Central memory CD8-positive, alpha-beta T cell (primary cell): ENCODE measurements around the gene TEKTIP1.
"Not testable (repeated sequence)": the region's sequence is repeated elsewhere in the genome, so short reads cannot be mapped to it uniquely, and the experiment has no call there.

ENCODE experiments used
- ATAC-seq: fragments of 150-1000 bp; cut with Tn5 transposase; replicated peaks from 2 replicates; pipeline ENCODE4 v1.10.0; 2022; ENCODE audit warnings: mild to moderate bottlenecking, moderate FRiP score, moderate number of reproducible peaks; ENCODE audit not compliant: poor library complexity, severe bottlenecking; ENCODE audit errors: extremely low read depth
- DNase-seq, 2 donors: peaks; one replicate each; pipeline ENCODE4 v3.0.0; 2021; ENCODE audit warnings: low spot score in 2 of 2
- H3K27ac Mint-ChIP-seq: one replicate; pipeline ENCODE4 v1.8.0; 2022; ENCODE audit warnings: low read depth, mild to moderate bottlenecking, moderate library complexity, mixed read lengths
- H3K27me3 Mint-ChIP-seq: one replicate; pipeline ENCODE4 v1.8.0; 2022; ENCODE audit warnings: mixed read lengths
- H3K36me3 Mint-ChIP-seq: one replicate; pipeline ENCODE4 v1.8.0; 2022; ENCODE audit warnings: mild to moderate bottlenecking, moderate library complexity, mixed read lengths; ENCODE audit not compliant: insufficient read depth
- H3K4me1 Mint-ChIP-seq: one replicate; pipeline ENCODE4 v1.8.0; 2022; ENCODE audit warnings: mixed read lengths
- H3K4me3 Mint-ChIP-seq: one replicate; pipeline ENCODE4 v1.8.0; 2022; ENCODE audit warnings: mild to moderate bottlenecking, moderate library complexity, mixed read lengths
- H3K9me3 Mint-ChIP-seq: one replicate; pipeline ENCODE4 v1.8.0; 2022; ENCODE audit warnings: mixed read lengths

The TEKTIP1 gene

DNA sequence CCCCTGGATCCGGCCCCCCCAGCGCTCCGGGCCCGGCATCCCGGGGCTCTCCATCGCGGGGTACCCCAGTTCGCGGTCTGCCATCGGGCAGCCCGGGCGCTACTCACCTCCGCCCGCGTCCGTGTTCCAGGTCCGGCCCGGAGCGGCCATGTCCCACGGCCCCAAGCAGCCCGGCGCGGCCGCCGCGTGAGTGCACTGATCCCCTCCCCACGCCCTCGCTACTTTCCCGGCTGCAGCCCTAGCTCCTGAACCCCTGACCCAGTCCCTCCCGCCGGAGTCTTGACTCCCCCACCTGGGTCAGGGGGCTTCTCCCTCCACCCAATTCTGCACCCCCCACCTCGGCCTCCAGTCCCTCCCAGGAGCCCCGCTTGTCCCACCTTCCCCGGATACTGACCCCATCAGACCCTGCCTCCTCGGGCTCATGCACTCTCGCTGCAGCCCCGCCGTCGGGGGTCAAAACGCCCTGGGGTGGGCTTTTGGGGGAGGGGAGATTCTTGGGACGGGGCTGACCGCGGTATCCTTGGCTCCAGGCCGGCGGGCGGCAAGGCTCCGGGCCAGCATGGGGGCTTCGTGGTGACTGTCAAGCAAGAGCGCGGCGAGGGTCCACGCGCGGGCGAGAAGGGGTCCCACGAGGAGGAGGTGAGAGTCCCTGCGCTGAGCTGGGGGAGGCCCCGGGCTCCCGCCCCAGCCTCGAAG lies 34.3 kb downstream of the TEKTIP1 start:
- peak in 1 of 2 donors; percentile 31 for DNase-seq
- H3K9me3 Mint-ChIP-seq = no peaks in the 10 kb centered on the region
- no peaks in the 10 kb centered on the region for H3K4me1 Mint-ChIP-seq
- H3K36me3 Mint-ChIP-seq = peaks cover 8% of the 10 kb centered on the region
- peak overlapping the region; percentile 38 for H3K27ac Mint-ChIP-seq
- peak overlapping the region; percentile 77 for H3K4me3 Mint-ChIP-seq
- ATAC-seq = peak; percentile 2
- H3K27me3 Mint-ChIP-seq = no peaks in the 10 kb centered on the region

DNA sequence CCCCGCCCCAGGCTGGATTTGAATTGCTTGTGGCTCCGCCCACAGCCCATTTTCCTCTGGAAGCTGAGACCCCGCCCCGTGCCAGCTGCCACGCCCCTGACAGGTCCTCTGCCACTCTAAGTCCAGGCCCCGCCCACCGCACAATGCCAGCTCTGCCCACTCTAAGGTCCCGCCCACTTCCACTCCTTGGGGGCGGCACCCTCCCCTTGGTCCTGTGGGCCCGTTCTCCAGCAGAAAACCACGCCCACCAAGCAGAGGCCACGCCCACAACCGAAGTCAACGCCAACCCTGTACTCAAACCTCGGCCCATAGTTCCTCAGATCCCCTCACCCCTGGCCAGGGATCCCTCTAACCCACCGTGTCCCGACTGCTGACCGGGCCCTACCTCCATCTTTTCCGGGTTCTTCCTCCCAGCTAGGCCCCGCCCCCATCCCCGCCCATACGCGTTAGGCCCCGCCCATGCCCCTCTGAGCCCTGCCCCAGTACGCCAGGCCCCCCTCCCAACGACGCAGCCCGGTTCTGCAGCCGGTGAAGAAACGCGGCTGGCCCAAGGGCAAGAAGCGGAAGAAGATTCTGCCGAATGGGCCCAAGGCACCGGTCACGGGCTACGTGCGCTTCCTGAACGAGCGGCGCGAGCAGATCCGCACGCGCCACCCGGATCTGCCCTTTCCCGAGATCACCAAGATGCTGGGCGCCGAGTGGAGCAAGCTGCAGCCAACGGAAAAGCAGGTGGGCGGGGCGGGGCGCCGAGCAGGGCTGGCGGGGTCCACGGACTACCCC lies 35.1 kb downstream of the TEKTIP1 start:
- DNase-seq (peak; percentile 69 to 70), ATAC-seq (no peak)
- H3K27me3 Mint-ChIP-seq = no peaks in the 10 kb centered on the region
- no peaks in the 10 kb centered on the region for H3K9me3 Mint-ChIP-seq
- H3K4me3 Mint-ChIP-seq = peak overlapping the region; percentile 77
- H3K36me3 Mint-ChIP-seq = peaks cover 8% of the 10 kb centered on the region
- H3K27ac Mint-ChIP-seq = peak overlapping the region; percentile 38
- no peaks in the 10 kb centered on the region for H3K4me1 Mint-ChIP-seq

DNA sequence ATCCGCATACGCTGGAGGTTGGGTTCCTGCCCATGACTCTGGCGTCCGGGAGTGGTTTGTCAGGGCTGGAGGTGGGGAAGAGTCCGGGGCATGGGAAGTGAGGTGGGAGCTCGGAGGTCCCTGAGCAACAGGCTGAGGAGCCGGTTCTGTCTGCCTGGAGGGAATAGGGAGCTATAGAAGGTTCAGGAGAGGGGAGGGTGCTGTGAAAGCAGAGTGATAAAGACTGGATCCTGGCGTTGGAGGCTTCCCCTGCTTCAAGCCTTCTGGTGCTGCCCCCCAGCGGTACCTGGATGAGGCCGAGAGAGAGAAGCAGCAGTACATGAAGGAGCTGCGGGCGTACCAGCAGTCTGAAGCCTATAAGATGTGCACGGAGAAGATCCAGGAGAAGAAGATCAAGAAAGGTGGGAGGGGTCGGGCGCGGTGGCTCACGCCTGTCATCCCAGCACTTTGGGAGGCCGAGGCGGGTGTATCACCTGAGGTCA lies 36.3 kb downstream of the TEKTIP1 start:
- ATAC-seq (no peak), DNase-seq (no peak)
- no peaks in the 10 kb centered on the region for H3K9me3 Mint-ChIP-seq
- no peaks in the 10 kb centered on the region for H3K4me1 Mint-ChIP-seq
- H3K27me3 Mint-ChIP-seq = no peaks in the 10 kb centered on the region
- peak overlapping the region; percentile 20 for H3K27ac Mint-ChIP-seq
- H3K36me3 Mint-ChIP-seq = peaks cover 8% of the 10 kb centered on the region
- H3K4me3 Mint-ChIP-seq = no peak overlapping the region

DNA sequence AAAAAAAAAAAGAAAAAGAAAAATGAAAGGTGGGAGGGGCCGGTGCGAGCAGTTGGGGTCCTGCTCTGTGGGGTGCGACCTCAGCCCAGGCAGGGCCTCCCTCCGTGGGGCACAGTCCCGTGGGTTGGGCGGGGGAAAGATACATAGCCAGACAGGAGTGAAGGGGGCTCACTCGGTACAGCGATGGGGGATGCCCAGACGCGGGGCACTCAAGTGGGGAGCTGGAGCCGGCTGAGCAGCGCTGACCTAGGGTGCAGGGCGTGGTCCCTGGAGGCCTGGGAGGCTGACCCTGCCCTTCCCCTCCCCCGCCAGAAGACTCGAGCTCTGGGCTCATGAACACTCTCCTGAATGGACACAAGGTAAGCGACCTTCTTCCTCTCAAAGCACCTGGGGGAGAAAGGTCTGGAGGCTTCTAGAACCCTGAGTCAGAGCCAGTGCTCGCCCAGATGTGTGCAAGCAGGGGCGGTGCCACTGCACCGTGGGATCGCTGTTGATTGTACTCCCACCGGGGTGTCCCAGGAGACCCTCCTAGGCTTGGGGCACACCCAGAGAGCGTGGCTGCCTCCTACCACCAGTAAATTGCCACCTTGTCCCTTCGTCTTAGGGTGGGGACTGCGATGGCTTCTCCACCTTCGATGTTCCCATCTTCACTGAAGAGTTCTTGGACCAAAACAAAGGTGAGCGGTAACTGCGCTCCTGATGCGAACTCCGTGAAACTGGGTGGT lies 37.1 kb downstream of the TEKTIP1 start:
- Mint-ChIP-seq H3K36me3 (peaks cover 8% of the 10 kb centered on the region), H3K27ac (no peak overlapping the region), H3K4me3 (no peak overlapping the region), H3K27me3 (no peaks in the 10 kb centered on the region), H3K4me1 (no peaks in the 10 kb centered on the region), H3K9me3 (no peaks in the 10 kb centered on the region)
- DNase-seq = no peak
- no peak for ATAC-seq

DNA sequence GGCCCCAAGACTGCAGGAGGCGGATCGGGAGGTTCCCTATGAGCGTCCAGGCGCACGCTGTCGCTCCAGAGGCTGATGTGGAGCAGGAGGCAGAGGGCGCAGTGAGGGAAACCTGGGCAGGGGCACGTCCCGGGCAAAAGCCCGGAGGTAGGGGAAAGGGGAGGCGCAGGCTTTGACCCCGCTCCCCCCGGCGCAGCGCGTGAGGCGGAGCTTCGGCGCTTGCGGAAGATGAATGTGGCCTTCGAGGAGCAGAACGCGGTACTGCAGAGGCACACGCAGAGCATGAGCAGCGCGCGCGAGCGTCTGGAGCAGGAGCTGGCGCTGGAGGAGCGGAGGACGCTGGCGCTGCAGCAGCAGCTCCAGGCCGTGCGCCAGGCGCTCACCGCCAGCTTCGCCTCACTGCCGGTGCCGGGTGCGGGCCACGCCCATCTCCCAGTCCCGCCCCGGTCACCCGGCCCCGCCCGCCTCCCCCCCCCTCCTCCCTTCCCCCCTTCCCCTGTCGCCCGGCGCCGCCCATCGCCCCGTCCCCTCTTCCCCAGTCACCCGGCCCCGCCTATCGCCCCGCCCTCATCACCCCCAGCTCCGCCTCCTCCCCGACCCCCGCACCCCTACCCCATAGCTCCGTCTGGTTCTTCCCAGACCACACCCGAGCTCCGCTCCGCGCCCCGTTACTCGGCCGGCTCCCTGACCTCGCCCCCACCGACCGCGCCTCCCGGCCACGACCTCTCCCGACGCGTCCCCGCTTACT lies 37.9 kb downstream of the TEKTIP1 start:
- ATAC-seq = no peak
- Mint-ChIP-seq H3K9me3 (no peaks in the 10 kb centered on the region), H3K27ac (no peak overlapping the region), H3K27me3 (no peaks in the 10 kb centered on the region), H3K4me3 (no peak overlapping the region), H3K4me1 (no peaks in the 10 kb centered on the region), H3K36me3 (peaks cover 8% of the 10 kb centered on the region)
- DNase-seq = no peak

DNA sequence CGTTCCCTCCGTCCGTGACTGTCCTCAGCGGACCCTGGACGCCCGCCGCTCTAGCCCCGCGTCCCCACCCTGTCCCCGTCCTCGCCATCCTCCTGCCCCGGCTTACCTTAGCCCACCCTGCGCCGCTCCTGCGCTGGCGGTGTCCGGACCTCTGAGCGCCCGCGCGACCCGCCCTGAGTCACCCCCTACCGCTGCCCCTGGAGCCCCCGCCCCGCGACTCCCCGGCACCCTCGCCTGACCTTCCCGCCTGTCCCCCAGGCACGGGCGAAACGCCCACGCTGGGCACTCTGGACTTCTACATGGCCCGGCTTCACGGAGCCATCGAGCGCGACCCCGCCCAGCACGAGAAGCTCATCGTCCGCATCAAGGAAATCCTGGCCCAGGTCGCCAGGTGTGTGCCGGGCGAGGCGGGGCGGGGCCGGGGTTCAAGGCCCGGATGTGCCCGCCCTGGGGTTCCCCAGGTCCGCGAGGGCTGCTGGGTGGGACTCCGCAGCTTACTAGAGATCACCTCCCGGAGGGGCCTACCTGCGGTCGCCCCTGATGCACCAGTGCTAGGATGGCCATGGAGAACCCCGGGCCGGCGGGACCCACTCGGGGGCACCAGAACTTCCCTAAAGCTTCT lies 38.9 kb downstream of the TEKTIP1 start:
- H3K4me3 Mint-ChIP-seq = no peak overlapping the region
- DNase-seq (no peak), ATAC-seq (no peak)
- no peaks in the 10 kb centered on the region for H3K9me3 Mint-ChIP-seq
- peaks cover 8% of the 10 kb centered on the region for H3K36me3 Mint-ChIP-seq
- no peak overlapping the region for H3K27ac Mint-ChIP-seq
- H3K4me1 Mint-ChIP-seq = no peaks in the 10 kb centered on the region
- H3K27me3 Mint-ChIP-seq = no peaks in the 10 kb centered on the region

DNA sequence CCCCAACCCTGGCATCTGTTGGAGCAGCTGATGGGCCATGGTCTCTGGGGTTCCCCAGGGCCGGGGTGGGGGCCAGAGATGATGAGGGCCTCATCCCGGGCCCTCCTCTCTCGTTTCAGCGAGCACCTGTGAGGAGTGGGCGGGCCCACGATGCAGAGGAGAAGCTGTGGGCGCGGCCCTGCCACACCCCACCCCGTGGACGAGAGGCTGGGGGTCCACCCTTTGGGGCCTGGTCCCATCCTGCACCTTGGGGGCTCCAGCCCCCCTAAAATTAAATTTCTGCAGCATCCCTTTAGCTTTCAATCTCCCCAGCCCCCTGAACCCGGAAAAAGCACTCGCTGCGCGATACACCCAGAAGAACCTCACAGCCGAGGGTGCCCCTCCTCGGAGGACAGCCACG lies 39.4 kb downstream of the TEKTIP1 start:
- DNase-seq (no peak), ATAC-seq (no peak)
- H3K4me1 Mint-ChIP-seq = no peaks in the 10 kb centered on the region
- no peaks in the 10 kb centered on the region for H3K9me3 Mint-ChIP-seq
- no peak overlapping the region for H3K4me3 Mint-ChIP-seq
- no peak overlapping the region for H3K27ac Mint-ChIP-seq
- no peaks in the 10 kb centered on the region for H3K27me3 Mint-ChIP-seq
- peaks cover 8% of the 10 kb centered on the region for H3K36me3 Mint-ChIP-seq

DNA sequence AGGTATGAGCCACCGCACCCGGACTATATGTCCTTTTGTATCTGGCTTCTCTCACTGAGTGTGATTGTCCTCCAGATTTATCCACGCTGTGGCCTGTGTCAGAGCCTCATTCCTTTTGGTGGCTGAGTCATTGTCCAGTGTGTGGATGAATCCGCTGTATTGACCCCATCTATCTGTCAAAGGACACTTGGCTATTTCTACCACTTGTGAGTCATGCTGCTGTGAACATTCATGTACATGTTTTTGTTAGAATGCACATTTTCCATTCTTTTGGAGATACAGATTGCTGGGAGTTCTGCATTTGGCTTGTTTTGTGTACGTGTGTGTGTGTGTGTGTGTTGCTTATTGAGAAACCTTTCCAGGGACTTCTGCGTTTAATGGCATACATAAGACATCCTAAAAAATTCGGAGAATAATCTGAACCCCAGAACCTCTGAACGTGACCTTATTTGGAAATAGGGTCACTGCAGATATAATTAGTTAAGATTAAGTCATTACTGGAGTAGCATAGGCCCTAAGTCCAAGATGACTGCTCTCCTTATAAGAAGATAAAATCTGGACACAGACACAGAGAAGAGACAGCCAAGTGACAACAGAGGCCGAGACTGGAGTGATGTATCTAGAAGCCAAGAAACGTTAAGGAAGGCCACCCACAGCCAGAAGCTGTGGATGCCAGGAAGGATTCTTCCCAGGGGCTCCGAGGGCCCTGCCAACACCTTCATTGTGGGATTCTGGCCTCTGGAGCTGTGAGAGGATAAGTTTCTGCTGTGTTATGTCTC lies 41.4 kb downstream of the TEKTIP1 start:
- Mint-ChIP-seq H3K4me1 (no peaks in the 10 kb centered on the region), H3K4me3 (no peak overlapping the region), H3K27me3 (no peaks in the 10 kb centered on the region), H3K27ac (no peak overlapping the region), H3K9me3 (no peaks in the 10 kb centered on the region), H3K36me3 (peaks cover 3% of the 10 kb centered on the region)
- DNase-seq (no peak), ATAC-seq (no peak)

DNA sequence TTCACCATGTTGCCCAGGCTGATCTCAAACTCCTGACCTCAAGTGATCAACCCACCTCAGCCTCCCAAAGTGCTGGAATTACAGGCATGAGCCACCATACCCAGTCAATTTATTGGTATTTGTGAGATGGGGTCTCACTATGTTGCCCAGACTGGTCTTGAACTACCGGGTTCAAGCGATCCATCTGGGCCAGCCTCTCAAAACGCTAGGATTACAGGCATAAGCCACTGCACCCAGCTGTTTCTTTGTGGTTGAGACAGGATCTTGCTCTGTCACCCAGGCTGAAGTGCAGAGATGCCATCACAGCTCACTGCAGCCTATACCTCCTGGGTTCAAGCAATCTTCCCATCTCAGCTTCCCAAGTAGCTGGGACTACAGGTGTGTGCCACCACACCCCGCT lies 42.8 kb downstream of the TEKTIP1 start:
- not testable (repeated sequence) for H3K36me3 Mint-ChIP-seq, H3K4me1 Mint-ChIP-seq, H3K27me3 Mint-ChIP-seq, DNase-seq, H3K9me3 Mint-ChIP-seq, H3K27ac Mint-ChIP-seq, H3K4me3 Mint-ChIP-seq, ATAC-seq

DNA sequence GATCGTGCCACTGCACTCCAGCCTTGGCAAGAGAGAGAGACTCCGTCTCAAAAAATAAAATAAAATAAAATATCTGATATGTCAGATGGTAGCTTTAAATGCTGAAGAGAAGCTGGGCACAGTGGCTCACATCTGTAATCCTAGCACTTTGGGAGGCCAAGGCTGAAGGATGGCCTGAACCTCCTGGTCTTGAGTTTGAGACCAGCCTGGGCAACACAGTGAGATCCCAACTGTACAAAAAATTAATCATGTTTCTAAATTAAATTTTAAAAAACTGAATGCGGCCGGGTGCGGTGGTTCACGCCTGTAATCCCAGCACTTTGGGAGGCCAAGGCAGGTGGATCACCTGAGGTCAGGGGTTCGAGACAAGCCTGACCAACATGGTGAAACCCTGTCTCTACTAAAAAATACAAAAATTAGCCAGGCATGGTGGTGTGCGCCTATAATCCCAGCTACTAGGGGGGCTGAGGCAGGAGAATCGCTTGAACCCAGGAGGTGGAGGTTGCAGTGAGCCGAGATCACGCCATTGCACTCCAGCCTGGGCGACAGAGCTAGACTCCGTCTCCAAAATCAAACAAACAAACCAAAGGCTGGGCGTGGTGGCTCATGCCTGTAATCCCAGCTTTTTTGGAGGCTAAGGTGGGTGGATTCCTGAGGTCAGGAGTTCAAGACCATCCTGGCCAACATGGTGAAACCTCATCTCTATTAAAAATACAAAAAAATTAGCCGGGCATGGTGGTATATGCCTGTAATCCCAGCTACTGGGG lies 45.2 kb downstream of the TEKTIP1 start:
- H3K9me3 Mint-ChIP-seq, H3K4me3 Mint-ChIP-seq, DNase-seq: not testable (repeated sequence)

More for the DNA sequence above, 45.2 kb downstream of the TEKTIP1 start:
- not testable (repeated sequence) for H3K27ac Mint-ChIP-seq, ATAC-seq, H3K36me3 Mint-ChIP-seq, H3K4me1 Mint-ChIP-seq, H3K27me3 Mint-ChIP-seq
